MCF 10A (cell line): ENCODE data around the gene DYRK1A. TPM values are rescaled to one million over a fixed set of nuclear protein-coding genes. Genes with fewer than 3 reads are reported as not detected.
A peak's percentile ranks its signal among the peaks of the same experiment; 100 is the strongest.

ENCODE experiments used
- BruUV-seq: library from RNA; stranded (reverse); fragments of 400-500 nt; replicated peaks from 2 replicates; lab custom pipeline; 2021; lab: Mats Ljungman, UMichigan
- CTCF ChIA-PET: fragments of 300-600 bp; sonication (Branson Sonifier 250); formaldehyde crosslinking; extraction: SDS; loops from one replicate; lab custom pipeline; 2021; ENCODE audit warnings: antibody characterized with exemption, inconsistent platforms; lab: Yijun Ruan, JAX
- POLR2A ChIA-PET: fragments of 300-600, 350-650 bp; sonication (Branson Sonifier 250); formaldehyde crosslinking; extraction: SDS; loops from one replicate; lab custom pipeline; 2020; ENCODE audit warnings: antibody characterized with exemption, inconsistent platforms; lab: Yijun Ruan, JAX
- DNase-seq: peaks from one replicate; pipeline ENCODE4 v3.0.0-alpha.2; 2018; ENCODE audit not compliant: unreplicated experiment
- H3K27ac Mint-ChIP-seq: one replicate; pipeline ENCODE4 v1.8.0; 2022; ENCODE audit warnings: mild to moderate bottlenecking, low read depth, mixed read lengths; ENCODE audit not compliant: unreplicated experiment
- H3K27me3 Mint-ChIP-seq: one replicate; pipeline ENCODE4 v1.8.0; 2022; ENCODE audit warnings: mixed read lengths; ENCODE audit not compliant: insufficient read depth, unreplicated experiment
- H3K36me3 Mint-ChIP-seq: one replicate; pipeline ENCODE4 v1.8.0; 2022; ENCODE audit warnings: mild to moderate bottlenecking, moderate library complexity, mixed read lengths; ENCODE audit not compliant: insufficient read depth, unreplicated experiment
- H3K4me1 Mint-ChIP-seq: one replicate; pipeline ENCODE4 v1.8.0; 2022; ENCODE audit warnings: mixed read lengths; ENCODE audit not compliant: insufficient read depth, unreplicated experiment
- H3K4me3 Mint-ChIP-seq: one replicate; pipeline ENCODE4 v1.8.0; 2022; ENCODE audit warnings: mild to moderate bottlenecking, moderate library complexity, mixed read lengths; ENCODE audit not compliant: unreplicated experiment
- H3K9me3 Mint-ChIP-seq: one replicate; pipeline ENCODE4 v1.8.0; 2022; ENCODE audit warnings: mixed read lengths; ENCODE audit not compliant: unreplicated experiment
- CTCF ChIP-seq: fragments of 200-600 bp; IDR thresholded peaks from one replicate; pipeline ENCODE4 v1.8.0; 2022; ENCODE audit warnings: antibody characterized with exemption, mild to moderate bottlenecking; ENCODE audit not compliant: unreplicated experiment
- intact Hi-C: fragments of 100-400 bp; cut with micrococcal nuclease; formaldehyde crosslinking; loops from 2 replicates; pipeline ENCODE4 v1.14.1; 2022
- total RNA-seq: library from RNA; stranded (reverse); gene quantifications from 2 replicates; pipeline ENCODE4 v1.2.3, GENCODE V29; 2022

DYRK1A gene
- total RNA-seq, 1 experiment from 2014 or later, result 58.6 TPM

DNA sequence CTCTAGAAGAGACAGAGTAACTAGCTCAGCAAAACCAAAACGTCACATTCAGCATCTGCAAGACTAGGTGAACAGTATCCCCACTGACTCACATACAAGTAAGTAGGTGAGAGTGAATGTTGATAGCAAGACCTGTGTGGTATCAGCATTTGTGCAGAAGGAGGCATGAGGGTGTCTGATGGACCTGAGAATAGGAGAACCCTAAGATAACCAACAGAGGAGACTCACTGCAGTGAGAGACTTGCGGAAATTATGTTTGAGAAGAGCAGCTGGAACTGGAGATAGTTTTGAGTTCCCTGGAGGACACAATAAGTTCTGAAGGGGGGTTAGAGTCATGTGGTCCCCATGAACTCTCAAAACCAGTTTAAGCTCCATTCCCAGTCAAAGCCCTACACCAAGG is 59.1 kb downstream of the DYRK1A start:
- ChIA-PET CTCF (no interaction called here), POLR2A (interaction anchor here (0.7 kb wide), 1 partner anchor 326 kb away, joined by 3 read pairs; no protein-coding TSS in a partner anchor)
- Mint-ChIP-seq H3K9me3 (no peaks in the 10 kb centered on the region), H3K36me3 (peaks cover 45% of the 10 kb centered on the region), H3K27ac (peak overlapping the region; percentile 58), H3K27me3 (no peaks in the 10 kb centered on the region), H3K4me1 (peaks cover 9% of the 10 kb centered on the region), H3K4me3 (no peak overlapping the region)
- no peak for TF ChIP-seq CTCF
- no TSS peak for BruUV-seq
- intact Hi-C loops, result no loop called here
- no peak for DNase-seq

DNA sequence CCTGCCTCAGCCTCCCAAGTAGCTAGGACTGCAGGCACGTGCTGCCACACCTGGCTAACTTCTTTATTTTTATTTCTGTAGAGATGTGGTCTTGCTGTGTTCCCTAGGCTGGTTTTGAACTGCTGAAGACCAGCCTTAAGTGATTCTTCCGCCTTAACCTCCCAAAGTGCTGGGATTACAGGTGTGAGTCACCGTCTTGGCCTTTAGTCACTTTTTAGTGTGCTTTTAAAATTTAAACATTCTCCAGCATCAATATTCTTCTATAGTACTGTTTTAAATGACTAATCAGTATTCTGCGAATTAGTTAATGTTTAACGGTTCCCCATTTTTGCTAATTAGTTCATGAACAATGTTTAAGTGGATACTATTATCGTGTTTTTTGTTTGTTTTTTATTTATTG is 60.6 kb downstream of the DYRK1A start:
- CTCF ChIA-PET, result interaction anchor here (1.0 kb wide), 1 partner anchor 12 kb away, joined by 3 read pairs; no protein-coding TSS in a partner anchor
- peaks cover 51% of the 10 kb centered on the region for H3K36me3 Mint-ChIP-seq
- intact Hi-C loops, result no loop called here
- BruUV-seq, result no TSS peak
- peaks cover 19% of the 10 kb centered on the region for H3K4me1 Mint-ChIP-seq
- H3K27me3 Mint-ChIP-seq, result no peaks in the 10 kb centered on the region
- no peaks in the 10 kb centered on the region for H3K9me3 Mint-ChIP-seq
- no peak overlapping the region for H3K4me3 Mint-ChIP-seq
- DNase-seq, result no peak
- H3K27ac Mint-ChIP-seq, result no peak overlapping the region
- POLR2A ChIA-PET, result no interaction called here
- no peak for TF ChIP-seq CTCF

DNA sequence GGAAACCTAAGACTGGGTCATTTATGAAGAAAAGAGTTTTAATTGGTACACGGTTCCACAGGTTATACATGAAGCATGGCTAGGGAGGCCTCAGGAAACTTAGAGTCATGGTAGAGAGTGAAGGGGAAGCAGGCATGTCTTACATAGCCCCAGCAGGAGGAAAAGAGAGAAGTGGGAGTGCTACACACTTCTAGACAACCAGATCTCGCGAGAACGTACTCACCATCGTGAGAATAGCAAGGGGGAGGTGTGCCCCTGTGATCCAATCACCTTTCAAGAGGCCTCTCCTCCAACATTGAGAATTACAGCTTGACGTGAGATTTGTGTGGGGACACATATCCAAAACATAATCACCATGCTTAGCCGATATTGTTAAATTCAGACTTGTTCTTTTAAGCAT is 62.8 kb downstream of the DYRK1A start:
- TF ChIP-seq CTCF, result no peak
- POLR2A ChIA-PET, result interaction anchor here (0.8 to 1.0 kb wide), 2 partner anchors 50 to 162 kb away, joined by 3 to 4 read pairs; partner anchors contain the start of gene VPS26C
- Mint-ChIP-seq H3K36me3 (peaks cover 38% of the 10 kb centered on the region), H3K4me1 (peaks cover 26% of the 10 kb centered on the region), H3K4me3 (no peak overlapping the region), H3K27me3 (no peaks in the 10 kb centered on the region), H3K9me3 (no peaks in the 10 kb centered on the region), H3K27ac (no peak overlapping the region)
- no peak for DNase-seq
- intact Hi-C loops, result no loop called here
- no TSS peak for BruUV-seq
- CTCF ChIA-PET, result interaction anchor here (0.6 kb wide), 2 partner anchors 283 to 1003 kb away, joined by 3 read pairs; no protein-coding TSS in a partner anchor

DNA sequence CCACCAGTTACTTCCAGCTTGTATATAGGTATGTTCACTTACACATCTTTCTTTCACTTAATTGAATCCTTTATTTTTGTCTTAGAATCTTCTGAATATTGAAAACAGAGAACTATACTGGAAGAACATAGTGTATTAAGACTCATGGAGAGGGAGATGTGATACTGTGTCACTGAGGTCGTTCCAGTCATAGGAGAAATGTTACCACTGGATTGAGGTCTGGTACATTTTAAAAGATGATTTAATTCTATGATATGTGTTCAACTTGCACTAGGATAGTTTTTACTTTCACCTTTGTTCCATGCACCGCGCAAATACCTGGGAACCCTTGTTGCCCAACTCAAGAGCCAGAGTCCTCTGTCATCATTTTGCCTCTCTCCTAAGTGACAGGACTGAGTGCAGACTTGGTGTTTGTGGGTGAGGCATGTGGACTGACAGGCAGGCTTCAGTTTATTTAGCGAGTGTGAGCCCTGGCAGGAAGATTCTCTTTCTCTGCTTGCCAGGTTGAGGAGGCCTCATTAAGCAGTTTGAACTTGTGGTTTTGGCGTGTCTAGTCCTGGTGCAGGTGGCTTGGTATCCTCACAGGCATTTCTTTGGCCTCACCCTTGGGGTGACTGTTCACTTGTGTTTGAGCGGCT is 63.7 kb downstream of the DYRK1A start:
- H3K27me3 Mint-ChIP-seq, result no peaks in the 10 kb centered on the region
- CTCF ChIA-PET, result no interaction called here
- DNase-seq, result no peak

More for the DNA sequence above, 63.7 kb downstream of the DYRK1A start:
- peak overlapping the region; percentile 46 for H3K27ac Mint-ChIP-seq
- intact Hi-C loops, result no loop called here
- no peak overlapping the region for H3K4me3 Mint-ChIP-seq
- H3K9me3 Mint-ChIP-seq, result no peaks in the 10 kb centered on the region
- POLR2A ChIA-PET, result interaction anchor here (0.8 kb wide), 1 partner anchor 163 kb away, joined by 4 read pairs; the partner anchor contains the start of gene VPS26C
- TF ChIP-seq CTCF, result no peak
- H3K36me3 Mint-ChIP-seq, result peaks cover 38% of the 10 kb centered on the region
- BruUV-seq, result no TSS peak
- H3K4me1 Mint-ChIP-seq, result peaks cover 26% of the 10 kb centered on the region
